ENCODE results near the gene MRPL44.

The MRPL44 gene

DNA sequence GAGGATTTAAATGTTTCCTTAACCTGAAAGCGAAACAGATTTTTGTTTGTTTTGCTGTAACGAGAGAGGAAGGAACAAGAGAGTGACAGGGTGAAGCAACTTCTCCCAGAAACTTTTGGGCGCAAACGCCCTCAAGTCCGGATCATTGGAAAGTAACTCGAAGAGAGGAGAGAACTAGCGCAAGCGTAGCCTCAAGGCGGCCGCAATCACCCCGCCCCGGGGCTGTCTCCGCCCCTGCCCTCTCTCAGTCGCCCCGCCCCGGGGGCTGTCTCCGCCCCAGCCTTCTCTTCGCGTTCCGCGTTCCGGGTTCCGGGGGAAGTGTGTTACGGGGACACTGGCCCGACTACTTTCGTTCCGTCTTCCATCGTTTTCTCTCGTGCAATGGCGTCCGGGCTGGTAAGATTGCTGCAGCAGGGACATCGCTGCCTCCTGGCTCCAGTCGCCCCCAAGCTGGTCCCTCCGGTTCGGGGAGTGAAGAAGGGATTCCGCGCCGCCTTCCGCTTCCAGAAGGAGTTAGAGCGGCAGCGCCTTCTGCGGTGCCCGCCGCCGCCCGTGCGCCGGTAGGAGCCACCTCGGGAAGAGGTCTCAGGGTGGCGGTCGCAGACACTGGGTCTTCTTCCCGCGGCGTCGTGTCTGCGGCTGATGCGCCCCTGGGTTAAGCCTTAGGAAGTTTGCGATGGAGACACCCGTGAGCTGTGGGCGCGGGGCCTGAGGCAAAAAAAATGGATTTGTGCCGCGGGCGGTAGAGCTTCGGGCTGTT lies at the start of gene MRPL44:
Gene MRPL44 (plus strand): TSS at position 372 of the 760 bp plus-strand sequence. CDS start 10 bp downstream, at position 382.
- DNase-seq = peak; percentile 93

DNA sequence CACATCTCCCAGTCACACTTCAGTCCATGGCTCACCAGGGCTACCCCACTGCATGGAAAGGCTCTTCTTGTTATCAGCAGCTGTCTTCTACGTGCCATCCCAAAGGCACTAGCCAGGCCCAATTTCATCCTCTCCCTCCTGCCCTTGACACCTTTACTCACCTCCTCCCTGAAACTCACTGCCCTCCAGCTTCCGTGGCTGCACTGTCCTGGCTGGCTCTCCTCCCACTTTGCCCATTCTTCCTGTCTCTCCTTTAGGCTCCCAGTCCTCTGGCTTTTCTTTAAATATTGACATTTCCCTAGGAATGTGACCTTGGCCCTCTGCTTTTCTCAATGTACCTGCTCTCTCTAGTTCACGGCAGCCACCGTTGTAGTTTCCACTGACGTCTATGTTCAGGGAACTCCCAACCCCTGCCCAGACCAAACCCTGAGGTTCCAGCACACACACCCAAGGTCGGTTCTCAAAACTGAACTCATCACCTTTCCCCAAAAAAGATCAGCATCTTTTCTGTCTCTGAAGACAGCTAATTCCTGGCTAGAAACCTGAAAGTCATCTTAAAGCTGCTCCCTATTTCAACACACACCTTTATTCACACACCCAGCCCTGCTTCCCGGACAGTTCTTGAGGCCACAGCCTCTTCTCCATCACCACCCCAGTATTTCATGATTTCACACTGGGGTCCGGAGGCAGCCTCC lies 48.8 kb upstream of the MRPL44 start:
- no peak for DNase-seq

DNA sequence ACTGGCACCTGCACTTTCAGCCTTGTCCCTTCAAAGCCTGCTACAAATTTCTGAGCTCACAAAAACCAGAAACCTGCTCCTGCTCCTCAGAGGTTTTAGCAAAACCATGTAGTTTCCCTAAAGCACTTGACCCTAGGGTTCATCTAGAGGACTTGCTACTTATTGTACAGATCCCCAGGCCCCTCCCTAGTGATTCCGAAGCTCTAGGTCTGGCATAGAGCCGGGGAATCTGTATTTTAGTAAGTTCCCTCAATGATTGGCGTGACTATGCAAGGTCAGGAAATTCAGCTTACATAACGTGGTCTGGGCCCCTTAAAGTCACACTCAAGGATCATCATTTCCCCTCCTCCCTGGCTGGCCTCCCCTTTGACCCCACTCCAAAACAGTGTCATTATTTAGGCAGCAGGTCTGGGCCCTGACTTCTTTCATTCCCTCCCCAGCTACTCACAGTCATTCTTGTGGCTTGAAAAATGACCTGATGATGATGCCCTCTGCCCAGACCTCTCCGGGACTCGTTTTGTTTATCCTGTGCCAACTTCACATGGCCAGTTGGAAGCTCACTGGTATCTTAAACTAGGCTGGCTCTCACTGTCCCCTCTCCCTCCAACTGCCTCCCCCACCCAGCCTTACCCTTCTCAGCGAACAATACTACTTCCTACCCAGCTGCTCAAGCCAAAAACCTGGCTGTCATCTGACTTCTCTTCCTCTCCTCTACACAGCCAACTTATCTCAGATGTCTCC lies 48.1 kb upstream of the MRPL44 start:
- no peak for DNase-seq

DNA sequence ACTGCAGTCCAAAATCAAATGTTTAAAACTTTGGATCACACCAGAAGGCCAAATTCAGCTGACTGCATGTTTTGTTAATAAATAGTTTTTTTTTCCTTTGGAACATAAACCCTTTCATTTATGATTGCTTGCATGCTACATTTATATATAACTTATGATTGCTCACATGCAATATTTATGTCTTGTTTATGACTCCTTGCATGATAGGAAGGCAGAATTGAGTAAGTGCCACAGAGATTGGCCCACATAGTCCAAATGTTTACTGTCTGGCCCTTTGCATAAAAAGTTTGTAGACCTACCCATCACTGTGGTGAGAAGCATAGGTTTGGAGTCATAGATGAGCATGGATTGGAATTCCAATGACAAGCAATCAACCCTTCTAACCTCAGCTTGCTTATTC lies 42.9 kb upstream of the MRPL44 start:
- DNase-seq = no peak

DNA sequence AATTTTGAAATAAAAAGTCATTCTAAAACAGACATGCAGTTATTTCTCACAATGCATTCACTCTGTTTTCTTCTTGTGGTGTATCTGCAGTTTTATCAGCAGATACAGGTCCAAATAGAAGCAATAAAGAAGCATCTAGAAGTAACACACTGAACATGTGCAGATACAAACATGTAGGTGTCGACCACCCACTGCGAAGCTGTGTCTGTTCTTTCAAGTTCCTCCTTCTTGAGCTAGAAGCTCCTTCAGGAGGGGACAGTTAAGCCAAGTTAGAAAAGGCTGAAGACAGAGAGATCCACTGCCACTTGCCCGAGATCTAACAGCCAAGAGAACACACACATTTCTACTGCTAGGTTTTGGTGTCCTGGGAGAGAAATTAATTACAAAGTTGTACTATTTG lies 42.2 kb upstream of the MRPL44 start:
- no peak for DNase-seq

DNA sequence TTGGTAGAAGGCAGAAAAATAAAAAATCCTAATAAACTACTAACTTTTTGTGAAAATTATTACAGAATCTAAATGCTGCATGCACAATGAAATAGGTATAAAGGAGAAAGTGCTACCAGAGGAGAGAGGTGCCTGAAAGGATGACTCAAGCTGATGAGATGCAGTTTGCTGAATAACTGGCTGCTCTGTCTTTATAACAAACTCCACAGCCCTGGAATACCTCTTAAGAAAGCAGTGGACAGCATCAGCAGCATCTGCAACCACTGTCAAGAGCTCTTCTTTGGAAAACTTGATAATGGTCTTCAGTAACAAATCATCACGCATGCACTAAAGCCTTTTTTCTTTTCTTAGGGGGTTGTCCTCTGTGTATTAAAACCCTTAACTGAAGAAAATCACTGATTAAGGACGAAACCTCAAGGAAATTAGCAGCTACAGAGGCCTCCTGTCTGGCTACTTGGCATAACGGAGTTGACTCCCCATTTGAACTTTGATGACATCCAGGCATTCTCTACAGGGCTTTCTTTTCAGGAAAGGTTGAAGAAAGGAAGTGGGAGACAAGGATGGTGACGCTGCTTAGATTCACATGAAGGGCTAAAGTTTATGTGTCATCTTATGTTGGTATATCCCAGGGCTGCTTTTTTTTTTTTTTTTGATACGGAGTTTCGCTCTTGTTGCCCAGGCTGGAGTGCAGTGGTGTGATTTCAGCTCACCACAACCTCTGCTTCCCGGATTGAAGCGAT lies 40.9 kb upstream of the MRPL44 start:
- DNase-seq = no peak

DNA sequence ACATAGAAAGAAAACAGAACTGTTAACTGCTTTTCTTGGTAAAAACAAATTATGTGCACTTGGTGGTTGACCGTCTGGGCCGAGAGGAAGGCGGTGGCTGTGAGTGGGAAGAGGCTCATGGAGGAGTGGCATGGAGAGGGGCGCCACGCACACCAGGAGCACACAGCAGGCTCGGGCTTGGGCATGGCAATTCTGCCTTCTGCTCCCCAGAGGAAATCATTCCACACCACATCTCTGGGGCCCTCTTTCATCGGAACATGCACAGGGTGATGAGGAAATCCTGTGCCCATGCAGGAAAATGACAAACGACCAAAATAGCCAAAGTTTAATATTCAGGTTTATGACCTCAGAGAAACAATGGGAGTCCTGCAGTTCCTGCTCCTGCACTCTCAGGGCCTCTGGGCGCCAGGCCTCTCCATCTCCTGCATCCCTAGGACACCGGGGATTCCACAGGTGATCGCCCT lies 38.6 kb upstream of the MRPL44 start:
- no peak for DNase-seq

DNA sequence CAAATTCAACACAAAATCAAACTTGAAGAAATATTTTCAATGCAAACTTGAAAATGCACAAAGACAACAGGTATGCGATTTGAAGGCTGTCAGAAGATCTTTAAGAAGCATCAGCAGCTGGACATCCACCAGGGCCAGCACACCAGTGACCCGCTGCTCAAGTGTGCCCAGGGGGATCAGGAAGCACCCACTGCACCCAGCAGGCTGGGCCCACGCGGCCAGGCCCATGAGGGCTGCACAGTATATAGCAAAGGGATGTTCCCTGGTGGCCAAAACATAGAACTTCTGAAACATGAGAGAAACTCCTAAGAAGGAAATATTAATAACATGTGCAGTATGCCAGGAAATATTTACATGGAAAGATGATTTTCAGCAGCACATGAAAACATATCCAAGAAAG lies 37.2 kb upstream of the MRPL44 start:
- no peak for DNase-seq

DNA sequence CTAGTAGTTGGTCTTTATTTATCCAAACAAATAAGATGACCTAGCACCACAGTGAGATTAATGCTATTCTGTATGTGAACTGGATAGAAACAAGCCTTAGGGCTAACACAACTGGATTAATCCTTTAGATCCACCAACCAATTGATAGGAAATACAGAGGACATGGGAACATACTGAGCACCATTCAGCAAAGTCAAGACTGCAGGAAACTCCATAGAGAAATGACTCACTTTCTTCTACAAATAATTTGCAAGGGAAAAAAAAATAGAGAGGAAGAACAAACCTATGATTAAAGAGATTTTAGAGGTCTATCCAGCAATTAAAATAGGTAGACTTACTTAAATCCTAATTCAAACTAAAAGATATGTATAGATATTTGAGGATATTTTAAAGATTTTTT lies 36.1 kb upstream of the MRPL44 start:
- DNase-seq = no peak

DNA sequence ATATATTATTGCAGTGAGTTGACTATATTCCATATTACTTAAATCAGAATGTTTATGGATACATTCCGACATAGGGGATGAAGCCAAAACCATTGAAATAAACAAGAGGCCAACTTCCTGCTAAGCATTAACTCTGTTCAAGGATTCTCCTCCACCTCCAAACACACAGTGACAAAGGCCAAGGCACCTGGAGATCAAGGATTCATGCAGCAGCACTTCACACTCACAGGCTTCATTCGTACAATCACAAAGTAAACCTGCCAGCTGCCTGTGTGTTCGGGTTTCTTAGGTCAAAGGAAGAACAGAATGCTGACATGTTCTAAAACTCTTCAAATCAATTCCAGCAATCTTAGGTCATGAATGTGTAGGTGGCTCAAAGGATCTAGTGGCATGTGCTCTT lies 35.0 kb upstream of the MRPL44 start:
- no peak for DNase-seq

DNA sequence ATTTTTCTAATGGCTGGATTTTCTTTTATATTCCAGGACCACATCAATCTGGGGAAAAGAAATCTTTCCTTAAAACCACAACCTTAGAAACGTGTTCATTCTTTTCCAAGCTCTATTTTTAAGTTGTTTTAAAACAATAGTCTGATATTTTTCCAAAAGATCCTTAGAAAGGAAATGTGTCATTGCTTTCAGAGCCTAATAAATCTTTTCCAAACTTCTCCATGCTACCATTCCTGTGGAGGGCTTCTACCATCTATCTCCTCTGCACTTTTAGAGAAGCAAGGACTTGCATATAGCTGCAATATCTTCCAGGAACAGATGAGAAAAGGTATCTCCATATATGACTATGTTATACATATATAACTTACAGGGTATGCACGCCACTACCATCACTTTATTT lies 33.3 kb upstream of the MRPL44 start:
- DNase-seq = no peak

DNA sequence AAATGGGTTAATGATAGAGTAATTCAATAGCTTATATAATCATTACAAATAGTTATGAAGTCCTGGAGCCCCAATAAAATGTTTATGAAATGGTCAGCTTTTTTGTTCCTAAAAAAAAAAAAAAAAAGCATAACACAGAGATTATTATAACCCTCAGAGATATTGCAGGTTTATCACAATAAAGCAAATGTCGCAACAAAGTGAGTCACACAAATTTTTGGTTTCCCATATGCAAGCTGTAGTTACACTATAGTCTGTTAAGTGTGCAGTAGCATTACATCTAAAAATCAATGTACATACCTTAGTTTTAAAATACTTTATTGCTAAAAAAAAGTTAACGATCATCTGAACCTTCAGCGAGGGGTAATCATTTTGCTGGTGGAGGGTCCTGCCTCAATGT lies 32.2 kb upstream of the MRPL44 start:
- DNase-seq = no peak

DNA sequence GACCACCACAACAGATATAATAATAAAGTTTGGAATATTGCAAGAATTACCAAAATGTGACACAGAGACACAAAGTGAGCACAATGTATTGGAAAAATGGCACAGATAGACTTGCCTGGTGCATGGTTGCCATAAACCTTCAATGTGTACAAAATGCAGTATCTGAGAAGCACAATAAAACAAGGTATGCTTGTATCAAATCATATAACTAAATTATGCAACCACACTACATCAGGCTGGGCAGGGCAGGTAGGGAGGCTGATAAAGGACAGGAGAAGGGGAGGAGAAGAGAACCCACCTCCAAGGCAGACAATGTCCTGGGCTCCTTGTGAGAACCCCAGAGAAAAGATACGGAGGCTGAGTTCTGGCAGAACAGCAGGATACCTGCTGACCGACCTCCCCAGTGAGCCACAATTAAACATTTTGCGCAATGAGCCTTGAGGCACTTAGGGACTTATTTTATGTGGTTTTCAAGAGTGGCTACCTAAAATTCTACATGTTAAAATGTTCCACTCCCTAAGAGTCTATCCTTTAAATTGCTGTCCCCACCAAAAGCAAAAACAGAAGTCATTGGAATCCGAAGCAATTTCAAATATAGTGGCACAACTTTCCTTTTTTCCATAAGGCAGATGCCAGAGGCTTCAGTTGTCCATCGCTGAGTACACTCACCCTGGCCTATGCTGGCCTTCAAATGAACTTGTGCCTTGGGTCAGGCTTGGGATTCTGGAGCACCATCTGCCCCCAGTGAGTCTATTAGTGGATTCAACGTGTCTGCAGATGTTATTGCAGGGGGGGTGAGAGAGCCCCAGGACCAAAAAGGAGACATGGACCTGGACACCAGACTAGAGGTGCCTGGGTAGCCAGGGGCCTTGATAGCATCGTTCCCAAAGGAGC lies 28.9 kb upstream of the MRPL44 start:
- DNase-seq = no peak

DNA sequence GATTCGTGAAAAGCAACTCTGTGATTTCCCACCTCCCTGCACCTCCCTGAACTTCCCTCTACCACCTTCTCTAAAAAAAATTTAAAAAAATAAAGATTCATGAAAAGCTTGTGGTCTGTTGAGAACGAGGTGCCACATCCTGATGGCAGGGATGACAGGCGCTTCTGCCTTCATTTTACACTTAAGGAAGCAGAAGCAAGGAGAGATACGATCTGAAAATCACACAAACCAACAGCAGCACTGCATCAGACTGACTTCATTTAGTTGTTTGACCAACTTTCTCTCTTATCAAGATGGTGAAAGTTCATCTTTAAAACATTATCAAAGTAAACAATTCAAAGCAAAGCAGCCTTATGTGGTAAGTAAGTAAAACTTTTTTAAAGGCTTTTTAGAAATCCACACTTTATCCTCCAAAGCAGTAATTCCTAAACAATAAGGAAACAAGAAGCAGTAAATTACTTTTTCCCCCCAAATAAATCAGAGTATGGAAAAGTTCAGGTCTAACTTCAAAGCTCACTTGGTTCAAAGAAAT lies 27.6 kb upstream of the MRPL44 start:
- DNase-seq = no peak

DNA sequence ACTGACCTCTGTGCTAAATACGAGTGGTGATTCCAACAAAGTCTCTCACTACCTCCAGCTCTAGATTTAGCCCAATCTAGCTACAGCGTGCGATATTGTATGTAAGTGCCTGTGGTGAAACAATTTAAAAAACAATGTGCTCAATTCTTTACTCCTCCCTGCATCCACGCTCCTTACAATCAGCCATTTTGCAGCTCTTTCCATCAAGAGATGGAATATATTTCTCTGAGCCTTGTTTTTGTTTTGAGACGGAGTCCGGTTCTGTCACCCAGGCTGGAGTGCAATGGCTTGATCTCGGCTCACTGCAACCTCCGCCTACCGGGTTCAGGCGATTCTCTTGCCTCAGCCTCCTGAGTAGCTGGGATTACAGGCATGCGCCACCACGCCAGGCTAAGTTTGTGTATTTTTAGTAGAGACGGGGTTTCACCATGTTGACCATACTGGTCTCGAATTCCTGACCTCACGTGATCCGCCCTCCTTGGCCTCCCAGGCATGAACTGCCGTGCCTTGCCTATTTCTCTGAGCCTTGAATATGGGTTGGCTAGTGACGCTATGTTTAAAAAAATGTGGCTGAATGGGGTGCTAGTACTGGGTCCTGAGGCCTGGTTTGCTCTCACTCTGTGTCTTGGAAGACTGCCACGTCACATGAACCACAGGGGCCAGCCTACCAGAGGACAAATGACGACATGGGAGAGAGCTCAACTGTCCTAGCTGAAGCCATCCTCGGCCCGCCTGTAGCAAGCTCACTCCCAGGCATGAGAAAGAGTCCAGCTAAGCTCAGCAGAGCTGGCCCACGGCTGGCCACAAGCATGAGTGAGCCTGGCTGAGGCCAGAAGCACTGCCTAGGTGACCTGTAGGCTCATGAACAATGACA lies 26.9 kb upstream of the MRPL44 start:
- no peak for DNase-seq

DNA sequence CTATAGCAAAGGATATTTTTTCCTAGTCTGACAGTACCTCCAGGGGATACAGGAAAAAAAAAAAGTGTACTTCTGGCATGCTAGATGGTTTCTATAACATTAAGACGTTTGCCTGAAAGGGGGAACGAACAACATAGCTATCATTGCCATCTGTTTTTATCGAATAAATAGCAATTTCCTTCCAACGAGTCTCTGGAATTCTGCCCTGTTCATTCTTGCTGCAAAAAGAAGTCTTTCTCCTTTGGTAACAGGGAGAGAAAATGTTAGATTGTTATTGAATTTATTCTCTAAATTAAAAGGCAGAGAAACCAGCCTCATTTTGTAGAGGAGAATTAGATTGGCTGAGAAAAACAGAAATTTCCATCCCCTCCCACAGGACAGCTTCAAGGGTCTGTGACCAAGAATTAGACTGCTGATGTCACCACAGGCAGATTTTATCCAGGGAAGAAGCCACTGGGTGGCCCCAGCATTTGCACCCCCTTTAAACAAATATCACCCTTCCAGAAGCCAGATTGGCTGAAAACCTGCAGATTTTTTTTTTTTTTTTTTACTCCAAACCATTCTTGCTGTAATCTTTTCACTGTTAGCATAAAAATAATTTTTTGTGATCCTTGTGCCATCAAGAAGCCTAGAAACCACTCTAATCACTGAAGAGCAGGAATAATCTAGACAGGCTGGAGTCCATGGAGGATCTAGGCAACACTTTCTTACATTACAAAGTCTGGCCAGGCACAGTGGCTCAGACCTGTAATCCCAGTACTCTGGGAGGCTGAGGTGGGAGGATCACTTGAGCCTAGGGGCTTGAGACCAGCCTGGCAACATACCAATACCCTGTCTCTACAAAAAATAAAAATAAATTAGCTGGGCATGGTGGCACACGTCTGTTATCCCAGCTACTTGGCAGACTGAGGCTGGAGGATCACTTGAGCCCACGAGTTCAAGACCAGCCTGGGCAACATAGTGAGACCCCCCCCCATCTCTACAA lies 24.2 kb upstream of the MRPL44 start:
- no peak for DNase-seq

DNA sequence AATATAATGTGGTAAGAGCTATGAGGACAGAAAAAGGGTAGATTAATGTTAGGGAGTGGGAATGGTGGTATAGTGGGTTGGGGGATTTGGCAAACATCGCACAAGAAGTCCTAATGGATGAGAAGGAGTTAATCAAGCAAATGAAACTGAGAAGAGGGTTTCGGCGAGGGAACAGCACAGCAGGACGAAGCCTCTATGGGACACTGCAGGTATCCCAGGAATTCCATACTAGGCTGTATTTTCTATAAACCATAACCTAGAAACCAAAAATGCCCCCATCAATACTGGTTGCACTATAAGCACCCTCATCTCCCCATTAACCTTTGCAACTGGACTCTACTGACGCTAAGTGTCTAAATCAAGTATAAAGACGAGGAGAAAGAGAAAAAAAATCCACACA lies 22.4 kb upstream of the MRPL44 start:
- no peak for DNase-seq

DNA sequence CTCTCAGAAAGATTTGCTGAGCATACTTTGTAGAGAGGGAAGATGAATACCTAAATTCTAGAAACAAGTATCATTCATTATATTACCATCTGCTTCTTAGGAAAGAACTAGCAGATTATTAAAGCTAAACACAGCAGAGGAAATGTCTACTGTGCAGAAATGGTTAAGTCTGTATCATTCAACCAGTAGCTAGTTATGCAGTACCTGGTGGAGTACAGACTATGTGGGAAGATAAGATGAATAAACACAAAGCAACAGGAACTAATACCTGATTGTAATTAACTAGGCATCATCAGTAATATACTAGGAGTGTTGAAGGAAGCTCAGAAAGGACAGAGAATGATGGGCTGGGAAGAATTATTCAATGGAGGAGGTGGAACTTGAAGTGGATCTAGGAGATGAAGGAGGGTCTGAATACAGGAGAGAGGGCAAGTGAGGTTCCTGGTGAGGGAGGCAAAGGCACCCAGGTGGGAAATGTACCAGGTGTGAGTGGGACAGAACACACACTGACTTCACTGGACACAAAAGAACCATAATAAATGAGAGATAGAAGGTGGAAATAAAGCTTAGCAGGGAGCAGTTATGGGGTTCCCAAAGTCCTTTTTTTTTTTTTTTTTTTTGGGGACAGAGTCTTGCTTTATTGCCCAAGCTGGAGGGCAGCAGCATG lies 21.7 kb upstream of the MRPL44 start:
- no peak for DNase-seq

DNA sequence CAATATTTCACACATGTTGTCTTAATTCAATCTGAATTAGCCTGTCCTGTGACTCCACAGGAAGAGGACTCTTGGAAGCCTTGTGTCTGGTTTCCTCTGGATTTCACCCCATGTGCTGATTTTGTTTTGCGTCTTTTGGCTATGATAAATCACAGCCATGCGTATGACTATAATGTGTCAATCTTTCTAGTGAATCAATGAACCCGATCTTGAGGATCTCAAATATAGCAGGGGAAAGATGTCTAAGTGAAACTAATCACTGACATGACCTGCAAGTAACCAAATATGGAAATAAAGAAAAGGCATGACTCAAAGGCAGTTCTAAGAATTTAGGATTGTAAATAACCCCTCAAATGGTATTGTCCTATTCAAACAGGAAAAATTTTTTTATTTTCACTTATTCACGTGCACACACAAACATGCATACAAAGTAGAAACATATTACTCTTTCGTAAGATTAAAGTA lies 20.4 kb upstream of the MRPL44 start:
- DNase-seq = no peak

Measured in stimulated activated naive CD4-positive, alpha-beta T cell treated with Interleukin-2 at 50 U/mL for 16 hours (primary cell).